CD4-positive, alpha-beta T cell (primary cell): Measurements from ENCODE around the gene ARPC5L. TPM values are rescaled to one million over a fixed set of nuclear protein-coding genes. Genes with fewer than 3 reads are reported as not detected.
A peak's percentile ranks its signal among the peaks of the same experiment; 100 is the strongest.

Source experiments
- ATAC-seq: fragments of 200-7000 bp; cut with Tn5 transposase; one replicate; pipeline ENCODE4 v1.10.0; 2022; ENCODE audit warnings: mild to moderate bottlenecking; ENCODE audit not compliant: poor library complexity
- CTCF ChIA-PET: fragments of 350-600 bp; sonication (Branson Sonifier 250); formaldehyde crosslinking; loops from one replicate; lab custom pipeline; 2021; ENCODE audit warnings: antibody characterized with exemption, inconsistent platforms; lab: Charles Lee
- POLR2A ChIA-PET: fragments of 350-600 bp; sonication (Branson Sonifier 250); formaldehyde crosslinking; loops from one replicate; lab custom pipeline; 2021; ENCODE audit warnings: antibody characterized with exemption, inconsistent platforms; lab: Charles Lee
- DNase-seq, 14 experiments: peaks; one replicate each; pipeline ENCODE4 v3.0.0-alpha.2; 2013 to 2020; ENCODE audit warnings: mixed read lengths in 2 of 14
- H3K27ac ChIP-seq, 2 donors: one replicate each; pipeline versions ENCODE4 v1.5.1 to v1.7.0; 2013; ENCODE audit warnings: low read length in 2 of 2, low read depth in 1 of 2, mild to moderate bottlenecking in 1 of 2
- H3K27me3 ChIP-seq, 2 experiments: 1 replicate in 1 of 2; 2 replicates in 1 of 2; pipeline versions ENCODE4 v1.6.1 to v1.7.0; 2013; ENCODE audit warnings: low read length in 2 of 2, control low read depth in 1 of 2, mild to moderate bottlenecking in 1 of 2, moderate library complexity in 1 of 2; ENCODE audit not compliant: insufficient read depth in 2 of 2, control insufficient read depth in 1 of 2
- H3K36me3 ChIP-seq: one replicate; pipeline ENCODE4 v1.6.1; 2013; ENCODE audit warnings: low read length, control low read depth; ENCODE audit not compliant: insufficient read depth
- H3K4me1 ChIP-seq: one replicate; pipeline ENCODE4 v1.6.1; 2013; ENCODE audit warnings: low read length, control low read depth; ENCODE audit not compliant: insufficient read depth
- H3K4me3 ChIP-seq: one replicate; pipeline ENCODE4 v1.5.1; 2013; ENCODE audit warnings: mild to moderate bottlenecking, low read length, moderate library complexity
- H3K9me3 ChIP-seq, 2 experiments: 1 replicate in 1 of 2; 2 replicates in 1 of 2; pipeline versions ENCODE4 v1.6.1 to v1.7.0; 2013; ENCODE audit warnings: low read length in 2 of 2, mild to moderate bottlenecking in 2 of 2, control low read depth in 1 of 2, moderate library complexity in 1 of 2; ENCODE audit not compliant: control insufficient read depth in 1 of 2, insufficient read depth in 1 of 2
- H3K27ac Mint-ChIP-seq: one replicate; pipeline ENCODE4 v1.8.0; 2020; ENCODE audit warnings: mixed read lengths
- H3K27me3 Mint-ChIP-seq: one replicate; pipeline ENCODE4 v1.8.0; 2021; ENCODE audit warnings: mixed read lengths
- H3K36me3 Mint-ChIP-seq: one replicate; pipeline ENCODE4 v1.8.0; 2021; ENCODE audit warnings: low read depth, mixed read lengths
- H3K4me1 Mint-ChIP-seq: one replicate; pipeline ENCODE4 v1.8.0; 2021; ENCODE audit warnings: low read depth, mixed read lengths
- H3K4me3 Mint-ChIP-seq: one replicate; pipeline ENCODE4 v1.8.0; 2020; ENCODE audit warnings: mild to moderate bottlenecking, mixed read lengths
- H3K9me3 Mint-ChIP-seq: one replicate; pipeline ENCODE4 v1.8.0; 2020; ENCODE audit warnings: mixed read lengths
- intact Hi-C, 2 experiments: fragments of 100-400 bp; cut with DNase I in 1 of 2; cut with micrococcal nuclease in 1 of 2; formaldehyde crosslinking; loops; one replicate each; pipeline versions ENCODE4 v1.15.1 to v1.9.0; 2023 to 2025; cut with DNase I, micrococcal nuclease
- total RNA-seq, 174 experiments: library from RNA in 2 of 174; stranded (reverse) in 2 of 174; gene quantifications; one replicate each; pipeline ENCODE4 v1.2.3 and lab custom pipeline; 2021 to 2026
- TF ChIP-seq, protein P1 (sequence below): fragments of 200-600 bp; IDR thresholded peaks from one replicate; pipeline ENCODE4 v1.8.0; 2022; ENCODE audit warnings: antibody characterized with exemption, mild to moderate bottlenecking

Gene ARPC5L
- total RNA-seq, 2 experiments from 2014 or later: 36.8 to 37.0 TPM

DNA sequence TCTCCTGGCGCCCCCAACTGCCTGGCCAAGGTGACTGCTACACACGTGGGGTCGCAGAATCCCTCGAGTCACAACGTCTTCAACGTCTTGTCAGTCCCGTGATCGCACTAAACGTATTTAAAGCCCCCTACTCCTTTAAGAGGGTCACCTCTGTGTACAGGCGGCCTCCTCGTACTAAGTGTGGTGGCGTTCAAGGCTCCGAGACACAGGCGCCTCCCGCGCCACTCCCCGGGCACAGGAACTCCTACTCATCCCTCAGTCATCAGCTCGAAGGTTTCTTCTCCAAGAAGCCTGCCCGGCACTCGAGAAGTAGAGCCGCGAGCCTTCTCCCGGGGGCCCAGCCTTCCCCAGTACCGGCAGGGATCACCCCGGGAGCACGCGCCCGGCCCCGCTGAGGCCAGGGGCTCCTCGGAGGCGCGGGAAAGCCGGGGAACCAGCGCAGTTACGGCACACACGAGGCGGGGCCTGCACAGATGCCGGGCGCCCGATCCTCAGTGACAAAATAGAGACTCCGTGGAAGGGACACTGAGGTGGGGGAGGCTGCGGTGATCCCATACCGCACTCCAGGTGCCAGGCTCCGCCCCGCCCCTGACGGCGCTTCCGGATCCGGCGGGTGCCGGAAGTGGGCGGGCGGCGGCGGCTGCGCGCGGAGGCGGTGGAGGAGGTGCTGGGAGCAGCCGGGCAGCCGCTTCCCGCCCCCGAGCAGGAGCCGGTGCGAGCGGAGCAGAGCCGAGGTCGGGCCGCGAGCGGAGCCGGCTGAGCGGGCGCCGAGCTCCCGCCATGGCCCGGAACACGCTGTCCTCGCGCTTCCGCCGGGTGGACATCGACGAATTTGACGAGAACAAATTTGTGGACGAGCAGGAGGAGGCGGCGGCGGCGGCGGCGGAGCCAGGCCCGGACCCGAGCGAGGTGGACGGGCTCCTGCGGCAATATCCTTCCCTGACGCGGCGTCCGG lies 6.9 kb downstream of the ARPC5L start:
- Mint-ChIP-seq H3K36me3 (peaks cover 40% of the 10 kb centered on the region), H3K27ac (peak overlapping the region; percentile 92)
- POLR2A ChIA-PET: interaction anchor here (0.8 to 1.8 kb wide), 7 partner anchors 8 to 372 kb away, joined by 3 to 8 read pairs (median 3); partner anchors contain the start of genes HSPA5 and NR6A1

DNA sequence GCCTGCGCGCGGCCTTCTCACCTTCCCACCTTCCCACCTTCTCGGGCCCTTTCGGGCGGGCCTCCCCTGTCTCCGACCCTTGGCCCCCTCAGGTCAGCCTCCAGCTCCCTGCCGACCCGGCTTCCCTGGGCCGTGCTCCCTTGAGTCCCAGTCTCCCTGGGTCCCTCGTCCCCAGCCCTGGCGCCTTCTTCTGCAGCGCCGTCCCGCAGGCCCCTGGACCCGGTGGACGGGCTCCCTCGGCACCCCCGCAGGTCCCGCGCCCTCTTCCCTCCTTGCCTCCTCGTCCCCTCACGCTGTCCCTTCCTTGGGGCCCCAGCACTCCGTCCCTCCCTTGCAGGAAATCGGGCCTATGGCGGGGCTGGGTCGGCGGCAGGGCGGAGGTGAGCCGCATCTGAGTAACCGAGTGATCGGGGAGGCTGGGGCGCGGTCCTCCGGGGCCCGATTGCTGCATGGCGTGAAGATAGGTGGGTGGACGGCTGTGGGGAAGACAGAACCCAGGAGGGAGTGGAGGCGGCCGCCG lies 7.6 kb downstream of the ARPC5L start:
- TF ChIP-seq, protein P1, sequence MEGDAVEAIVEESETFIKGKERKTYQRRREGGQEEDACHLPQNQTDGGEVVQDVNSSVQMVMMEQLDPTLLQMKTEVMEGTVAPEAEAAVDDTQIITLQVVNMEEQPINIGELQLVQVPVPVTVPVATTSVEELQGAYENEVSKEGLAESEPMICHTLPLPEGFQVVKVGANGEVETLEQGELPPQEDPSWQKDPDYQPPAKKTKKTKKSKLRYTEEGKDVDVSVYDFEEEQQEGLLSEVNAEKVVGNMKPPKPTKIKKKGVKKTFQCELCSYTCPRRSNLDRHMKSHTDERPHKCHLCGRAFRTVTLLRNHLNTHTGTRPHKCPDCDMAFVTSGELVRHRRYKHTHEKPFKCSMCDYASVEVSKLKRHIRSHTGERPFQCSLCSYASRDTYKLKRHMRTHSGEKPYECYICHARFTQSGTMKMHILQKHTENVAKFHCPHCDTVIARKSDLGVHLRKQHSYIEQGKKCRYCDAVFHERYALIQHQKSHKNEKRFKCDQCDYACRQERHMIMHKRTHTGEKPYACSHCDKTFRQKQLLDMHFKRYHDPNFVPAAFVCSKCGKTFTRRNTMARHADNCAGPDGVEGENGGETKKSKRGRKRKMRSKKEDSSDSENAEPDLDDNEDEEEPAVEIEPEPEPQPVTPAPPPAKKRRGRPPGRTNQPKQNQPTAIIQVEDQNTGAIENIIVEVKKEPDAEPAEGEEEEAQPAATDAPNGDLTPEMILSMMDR: no peak
- H3K4me3 Mint-ChIP-seq: peak overlapping the region; percentile 92
- H3K27ac Mint-ChIP-seq: peak overlapping the region; percentile 92
- peaks cover 28% of the 10 kb centered on the region for H3K36me3 ChIP-seq
- POLR2A ChIA-PET: interaction anchor here (0.5 to 1.8 kb wide), 9 partner anchors 8 to 451 kb away, joined by 3 to 21 read pairs (median 4); partner anchors contain the start of genes ARPC5L, HSPA5, NR6A1 and RPL35
- DNase-seq (peak in 12 of 14 experiments; percentile 16 to 61 (median 38)), ATAC-seq (peak; percentile 25)
- CTCF ChIA-PET: interaction anchor here (1.3 to 3.6 kb wide), 3 partner anchors 8 to 24 kb away, joined by 6 to 21 read pairs (median 6); partner anchors contain the start of genes ARPC5L, RPL35 and WDR38
- no peaks in the 10 kb centered on the region for H3K27me3 ChIP-seq
- H3K9me3 ChIP-seq: no peaks in the 10 kb centered on the region
- H3K36me3 Mint-ChIP-seq: peaks cover 45% of the 10 kb centered on the region
- H3K4me1 ChIP-seq: peaks cover 66% of the 10 kb centered on the region
- intact Hi-C loops: loop anchor here (2.0 to 10.0 kb wide), 8 partner anchors 71 to 838 kb away; partner anchors contain the start of genes HSPA5 (in 2 of the 2), GOLGA1 (in 1 of the 2), MAPKAP1 (in 1 of the 2) and PSMB7 (in 1 of the 2)
- H3K27me3 Mint-ChIP-seq: no peaks in the 10 kb centered on the region
- H3K4me1 Mint-ChIP-seq: peaks cover 54% of the 10 kb centered on the region
- peak overlapping the region; percentile 84 for H3K4me3 ChIP-seq
- no peaks in the 10 kb centered on the region for H3K9me3 Mint-ChIP-seq
- peak overlapping the region; percentile 87 to 96 for H3K27ac ChIP-seq

More for the DNA sequence above, 6.9 kb downstream of the ARPC5L start:
- DNase-seq (peak; percentile 76 to 95 (median 87)), ATAC-seq (peak; percentile 75)
- CTCF ChIA-PET: interaction anchor here (2.0 to 3.6 kb wide), 2 partner anchors 16 to 25 kb away, joined by 6 to 21 read pairs; partner anchors contain the start of gene WDR38
- peak overlapping the region; percentile 92 for H3K4me3 Mint-ChIP-seq
- intact Hi-C loops: loop anchor here (2.0 to 10.0 kb wide), 8 partner anchors 72 to 839 kb away; partner anchors contain the start of genes HSPA5 (in 2 of the 2), GOLGA1 (in 1 of the 2), MAPKAP1 (in 1 of the 2) and PSMB7 (in 1 of the 2)
- Histone ChIP-seq H3K27ac (peak overlapping the region; percentile 93 to 96), H3K4me1 (peaks cover 58% of the 10 kb centered on the region), H3K9me3 (no peaks in the 10 kb centered on the region), H3K36me3 (peaks cover 21% of the 10 kb centered on the region), H3K4me3 (peak overlapping the region; percentile 84), H3K27me3 (no peaks in the 10 kb centered on the region)
- H3K27me3 Mint-ChIP-seq: no peaks in the 10 kb centered on the region
- TF ChIP-seq, protein P1: no peak
- peaks cover 56% of the 10 kb centered on the region for H3K4me1 Mint-ChIP-seq
- H3K9me3 Mint-ChIP-seq: no peaks in the 10 kb centered on the region
